NCI-H2196 treated with DMSO at 0.1 percent for 48 hours (cell line): Measurements from ENCODE around the gene NPHP4.

Experiments used
- DNase-seq: peaks from one replicate; lab custom pipeline; 2025; ENCODE audit not compliant: unreplicated experiment; lab: John Stamatoyannopoulos, UW

Gene NPHP4

DNA sequence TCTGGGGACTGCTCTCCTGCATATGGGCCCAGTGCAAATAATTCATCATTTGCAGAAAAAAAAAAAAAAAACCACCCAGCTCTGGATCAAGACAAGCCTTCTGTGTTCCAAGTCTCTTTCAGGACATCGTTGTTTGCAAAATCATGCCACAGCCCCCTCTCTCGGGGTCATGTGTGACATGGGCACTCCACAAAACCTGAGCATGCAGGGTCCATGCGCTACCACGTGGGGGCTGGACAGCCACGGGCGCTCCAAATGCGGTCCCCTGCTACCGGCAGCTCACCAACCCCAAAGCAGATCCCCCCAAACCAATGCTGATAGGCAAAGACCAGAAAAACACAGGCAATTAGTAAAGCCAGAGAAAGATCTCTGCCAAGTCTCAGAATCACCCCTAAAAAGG lies 17.6 kb downstream of the NPHP4 start:
- DNase-seq, result no peak

- no peak for DNase-seq
These were observed 18.5 kb downstream of the NPHP4 start for GRCh38 chr1:5973771-5974170.

- no peak for DNase-seq
These were observed 20.1 kb downstream of the NPHP4 start for GRCh38 chr1:5972198-5972520.

- DNase-seq, result no peak
These were observed 20.6 kb downstream of the NPHP4 start for GRCh38 chr1:5971471-5972197.

DNA sequence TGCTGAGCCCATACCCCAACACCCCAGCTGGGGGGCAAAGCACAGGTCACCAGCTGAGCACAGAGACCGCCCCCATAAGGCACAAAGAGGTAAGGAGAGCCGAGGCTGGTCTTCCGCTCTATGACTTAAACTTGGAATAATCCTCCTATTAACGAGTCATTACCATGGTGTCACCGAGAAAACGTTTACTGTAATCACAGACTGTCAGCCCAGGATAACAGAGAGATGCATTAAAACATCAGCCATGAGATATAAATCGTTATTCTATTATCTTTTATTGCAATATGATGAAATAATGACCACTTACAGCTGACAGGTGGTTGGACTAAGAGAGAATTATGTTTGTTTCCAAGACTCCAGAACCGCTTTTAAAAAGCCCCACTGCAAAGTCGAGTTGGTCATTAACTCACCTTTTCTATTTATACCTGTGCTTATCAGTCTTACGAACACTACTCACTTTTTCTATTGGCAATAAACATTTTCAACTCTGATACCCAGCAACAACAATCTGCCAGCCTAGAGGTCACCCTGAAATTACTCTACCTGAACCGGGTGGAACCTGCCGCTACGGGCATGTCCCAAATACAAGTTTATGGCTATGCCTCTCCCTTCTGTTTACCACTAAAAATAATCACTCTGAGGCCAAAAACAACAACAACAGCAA lies 21.5 kb downstream of the NPHP4 start:
- DNase-seq, result no peak

GRCh38 chr1:5969168-5969567 lies 23.1 kb downstream of the NPHP4 start:
- DNase-seq, result no peak

DNA sequence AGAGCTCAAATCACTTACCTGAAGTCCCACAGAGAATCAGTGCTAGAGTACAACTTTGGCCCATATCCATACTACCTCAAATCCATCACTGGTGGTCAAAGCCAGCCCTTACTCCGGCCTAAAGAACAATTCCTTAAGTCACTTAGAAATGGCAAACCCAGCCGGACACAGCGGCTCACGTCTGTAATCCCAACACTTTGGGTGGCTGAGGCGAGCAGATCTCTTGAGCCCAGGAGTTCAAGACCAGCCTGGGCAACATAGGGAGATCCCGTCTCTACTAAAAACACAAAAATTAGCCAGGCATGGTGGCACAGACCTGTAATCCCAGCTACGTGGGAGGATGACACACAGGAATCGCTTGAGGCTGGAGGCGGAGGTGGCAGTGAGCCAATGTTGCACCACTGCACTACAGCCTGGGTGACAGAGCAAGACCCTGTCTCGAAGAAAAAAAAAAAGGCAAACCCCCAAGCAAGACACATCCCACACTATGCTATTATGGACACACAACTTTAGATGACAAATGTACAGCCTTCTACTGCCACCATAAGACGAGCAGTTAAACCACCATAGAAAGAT lies 24.0 kb downstream of the NPHP4 start:
- no peak for DNase-seq

DNA sequence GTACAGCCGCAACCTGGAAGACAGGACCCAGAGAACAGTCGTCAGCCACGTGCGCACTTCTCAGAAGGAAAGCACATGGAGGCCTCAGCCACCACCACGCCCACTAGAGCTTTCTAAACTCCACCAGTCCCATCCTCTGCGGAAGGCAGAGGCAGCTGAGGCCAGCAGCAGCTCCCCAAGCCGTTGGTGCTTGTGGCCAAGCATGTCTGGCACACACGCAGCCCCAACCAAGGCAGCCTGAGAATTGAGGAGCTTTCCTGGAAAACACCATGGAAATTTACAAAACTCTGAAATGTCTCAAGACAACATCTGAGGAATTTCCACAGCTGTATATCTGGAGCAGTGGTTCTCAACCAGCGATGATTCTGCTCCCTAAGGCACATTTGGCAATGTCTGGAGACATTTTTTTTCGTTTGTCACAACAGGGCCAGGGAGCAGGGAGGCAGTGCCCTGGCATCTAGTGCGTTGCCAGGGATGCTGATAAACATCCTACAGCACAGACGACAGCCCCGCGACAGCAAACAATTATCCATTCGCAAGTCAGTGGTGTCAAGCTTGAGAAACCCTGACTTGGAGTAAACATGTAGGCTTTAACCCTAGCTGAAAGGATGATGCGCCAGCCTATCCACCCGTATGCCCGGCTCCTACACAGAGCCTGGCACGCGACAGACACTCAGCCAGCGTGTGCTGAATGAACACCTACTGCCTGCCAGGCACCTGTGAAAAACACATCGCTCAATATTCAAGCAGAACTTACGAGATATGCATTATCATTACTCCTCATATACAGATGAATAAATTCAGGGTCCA lies 24.7 kb downstream of the NPHP4 start:
- DNase-seq, result no peak

- DNase-seq, result no peak
These were observed 25.6 kb downstream of the NPHP4 start for GRCh38 chr1:5966543-5967205.

DNA sequence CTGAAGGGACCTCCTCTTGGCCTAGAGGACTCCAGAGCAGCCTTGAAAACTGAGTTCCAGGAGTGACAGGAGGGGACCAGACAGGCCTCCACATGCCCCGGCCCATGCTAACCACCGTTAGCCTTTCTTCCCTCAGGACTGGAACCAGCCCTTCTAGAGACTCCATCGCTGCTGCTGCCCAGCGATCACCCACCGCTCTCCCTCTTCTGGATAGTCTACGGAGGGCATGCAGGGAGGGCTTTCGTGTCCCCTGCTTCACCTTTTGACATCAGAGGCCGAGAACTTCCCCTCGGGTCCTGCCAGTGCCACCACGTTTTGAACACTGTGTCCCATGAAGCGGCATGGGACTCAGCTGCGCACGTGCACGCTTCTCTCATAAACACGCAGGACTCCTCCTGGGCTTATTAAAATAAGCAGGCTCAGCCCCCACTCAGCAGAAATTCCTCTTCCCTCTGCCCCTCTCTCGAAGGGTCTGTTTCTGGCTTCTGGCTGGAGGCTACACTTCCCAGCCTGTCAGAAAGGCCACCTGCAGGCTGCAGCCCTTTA lies 26.6 kb downstream of the NPHP4 start:
- no peak for DNase-seq

DNA sequence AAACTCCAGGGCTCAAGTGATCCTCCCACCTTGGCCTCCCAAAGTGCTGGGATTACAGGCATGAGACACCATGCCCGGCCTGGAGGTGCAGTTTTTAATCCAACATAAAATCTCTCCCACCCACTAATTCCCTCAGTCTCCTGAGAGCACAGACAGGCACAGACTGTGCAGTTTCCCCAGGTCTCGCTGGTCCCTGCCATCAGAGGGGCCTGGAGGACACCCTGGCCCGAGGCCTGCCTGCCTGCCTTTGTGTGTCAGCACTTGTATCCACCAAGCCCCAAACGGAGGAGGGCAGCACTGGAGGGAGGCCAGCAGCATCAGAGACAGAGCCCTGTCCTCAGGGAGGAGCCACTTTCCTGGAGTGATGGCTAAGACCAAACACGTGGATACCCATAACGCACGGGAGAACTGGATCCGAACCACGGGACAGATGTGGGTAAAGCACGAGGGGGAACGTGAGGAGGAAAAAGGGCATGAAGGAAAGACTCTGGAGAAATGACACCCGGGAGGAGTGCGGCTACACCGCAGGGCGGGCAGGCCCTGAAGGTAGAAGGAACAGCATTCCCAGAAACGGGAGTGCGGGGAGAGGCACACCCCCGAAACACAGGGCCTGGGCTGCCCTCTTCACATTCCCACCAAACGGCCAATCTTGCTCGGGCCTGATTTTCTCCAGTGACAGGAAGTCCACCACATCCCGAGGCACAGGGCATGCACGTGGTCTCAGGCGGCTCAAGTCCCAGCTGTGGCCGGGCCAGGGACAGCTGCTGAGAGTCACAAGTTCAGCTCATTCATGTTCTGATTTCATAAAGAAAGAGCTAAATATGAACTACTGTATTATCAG lies 29.7 kb downstream of the NPHP4 start:
- DNase-seq, result no peak

- DNase-seq, result peak; percentile 36
These were observed 30.6 kb downstream of the NPHP4 start for GRCh38 chr1:5961601-5962000.

GRCh38 chr1:5960336-5960735 lies 31.9 kb downstream of the NPHP4 start:
- no peak for DNase-seq

- no peak for DNase-seq
These were observed 32.5 kb downstream of the NPHP4 start for GRCh38 chr1:5959667-5960230.

- DNase-seq, result no peak
These were observed 33.1 kb downstream of the NPHP4 start for GRCh38 chr1:5959087-5959486.

GRCh38 chr1:5956022-5956830 lies 36.0 kb downstream of the NPHP4 start:
- no peak for DNase-seq

DNA sequence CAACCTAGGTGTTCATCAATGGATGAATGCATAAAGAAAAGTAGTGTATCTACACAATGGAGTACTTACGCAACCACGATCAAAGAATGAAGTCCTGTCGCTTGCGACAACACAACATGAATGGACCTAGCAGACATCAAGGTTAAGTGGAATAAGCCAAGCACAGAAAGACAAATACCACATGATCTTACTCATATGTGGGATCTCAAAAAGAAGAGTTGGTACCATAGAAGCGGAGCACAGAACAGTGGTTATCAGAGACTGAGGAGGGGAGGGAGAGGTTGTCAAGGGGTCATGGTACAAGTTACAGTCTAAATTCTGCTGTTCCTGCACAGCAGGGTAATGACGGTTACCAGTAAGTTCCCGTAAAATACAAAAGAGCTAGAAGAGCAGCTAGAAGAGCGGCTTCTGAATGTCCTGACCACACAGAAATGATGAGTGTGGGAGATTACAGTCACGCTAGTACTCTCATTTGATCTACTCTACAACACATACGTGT lies 36.7 kb downstream of the NPHP4 start:
- no peak for DNase-seq

DNA sequence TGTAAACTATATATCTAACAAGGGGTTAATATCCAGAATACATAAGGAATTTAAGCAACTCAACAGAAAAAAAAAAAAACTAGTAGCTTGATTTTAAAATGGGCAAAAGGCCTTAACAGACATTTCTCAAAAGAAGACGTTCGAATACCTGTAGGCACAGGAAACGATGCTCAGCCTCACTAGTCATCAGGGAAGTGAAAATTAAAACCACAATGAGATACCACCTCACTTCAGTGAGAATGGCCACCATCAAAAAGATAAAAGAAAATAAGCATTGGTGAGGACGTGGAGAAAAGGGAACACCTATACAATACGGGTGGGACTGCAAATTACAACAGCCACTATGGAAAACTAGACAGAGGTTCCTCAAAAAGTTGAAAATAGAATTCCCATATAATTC lies 37.3 kb downstream of the NPHP4 start:
- DNase-seq, result no peak

GRCh38 chr1:5953386-5953785 lies 38.8 kb downstream of the NPHP4 start:
- no peak for DNase-seq
